HEK293 (cell line): ENCODE measurements around the gene ARID1A.

Experiments used
- BCL11A ChIP-seq: fragments of 450-650 bp; formaldehyde crosslinking; IDR thresholded peaks from 2 replicates; pipeline ENCODE4 v1.5.1; 2016; ENCODE audit warnings: low read depth, missing biosample characterization, missing genetic modification characterization
- CTCF ChIP-seq: fragments of 450-650 bp; formaldehyde crosslinking; IDR thresholded peaks from 2 replicates; pipeline ENCODE4 v1.5.1; 2016; ENCODE audit warnings: missing biosample characterization, missing genetic modification characterization
- OVOL3 ChIP-seq: fragments of 450-650 bp; formaldehyde crosslinking; IDR thresholded peaks from 2 replicates; pipeline ENCODE4 v1.5.1; 2016; ENCODE audit warnings: missing biosample characterization, missing genetic modification characterization
- TRIM28 ChIP-seq: IDR thresholded peaks from 2 replicates; pipeline ENCODE4 v1.6.1; 2011; ENCODE audit warnings: low read length, control low read depth, borderline replicate concordance
- ZBTB44 ChIP-seq: fragments of 450-650 bp; IDR thresholded peaks from 2 replicates; pipeline ENCODE4 v1.5.1; 2018; ENCODE audit warnings: missing biosample characterization, mild to moderate bottlenecking, missing genetic modification characterization
- ZBTB6 ChIP-seq: fragments of 450-650 bp; formaldehyde crosslinking; IDR thresholded peaks from 2 replicates; pipeline ENCODE4 v1.5.1; 2017; ENCODE audit warnings: missing biosample characterization, missing genetic modification characterization
- ZFHX2 ChIP-seq: fragments of 450-650 bp; formaldehyde crosslinking; conservative IDR thresholded peaks from 2 replicates; pipeline ENCODE4 v1.5.1; 2016; ENCODE audit warnings: missing biosample characterization, missing genetic modification characterization
- ZNF140 ChIP-seq: fragments of 450-650 bp; formaldehyde crosslinking; IDR thresholded peaks from 2 replicates; pipeline ENCODE4 v1.5.1; 2016; ENCODE audit warnings: missing biosample characterization, missing genetic modification characterization
- ZNF174 ChIP-seq: fragments of 450-650 bp; formaldehyde crosslinking; IDR thresholded peaks from 2 replicates; pipeline ENCODE4 v1.5.0; 2017; ENCODE audit warnings: missing biosample characterization, mild to moderate bottlenecking, missing genetic modification characterization
- ZNF18 ChIP-seq: fragments of 450-650 bp; formaldehyde crosslinking; IDR thresholded peaks from 2 replicates; pipeline ENCODE4 v1.5.1; 2016; ENCODE audit warnings: missing biosample characterization, missing genetic modification characterization
- ZNF274 ChIP-seq, 2 experiments: fragments of 200-500 bp in 1 of 2; fragments of 450-650 bp in 1 of 2; sonication (Bioruptor generic) in 1 of 2; formaldehyde crosslinking in 1 of 2; IDR thresholded peaks; 2 replicates each; pipeline versions ENCODE4 v1.5.1 to v1.6.1; 2014 to 2016; ENCODE audit warnings: borderline replicate concordance in 1 of 2, inconsistent platforms in 1 of 2, low read length in 1 of 2, missing biosample characterization in 1 of 2, missing genetic modification characterization in 1 of 2
- ZNF37A ChIP-seq: fragments of 450-650 bp; IDR thresholded peaks from 2 replicates; pipeline ENCODE4 v1.5.1; 2018; ENCODE audit warnings: missing biosample characterization, missing genetic modification characterization
- ZNF626 ChIP-seq: fragments of 450-650 bp; sonication (Bioruptor Pico); formaldehyde crosslinking; IDR thresholded peaks from 2 replicates; pipeline ENCODE4 v1.5.1; 2018; ENCODE audit warnings: missing biosample characterization, missing genetic modification characterization, inconsistent platforms

GRCh38 chr1:26721669-26722355 is 26.0 kb downstream of the ARID1A start:
- TF ChIP-seq CTCF: no peak
- no peak for TF ChIP-seq BCL11A (tag by site-specific recombination)
- TF ChIP-seq OVOL3 (tag by site-specific recombination): no peak
- no peak for TF ChIP-seq ZNF274 (IDR thresholded peaks at IDR 0.05; ENCODE audit: low read length)
- TF ChIP-seq ZNF274 (tag by site-specific recombination; IDR thresholded peaks at IDR 0.05; ENCODE audit: borderline replicate concordance): no peak
- TF ChIP-seq ZFHX2 (tag by site-specific recombination): no peak
- TF ChIP-seq ZNF174 (tag by site-specific recombination): no peak
- TF ChIP-seq ZBTB44: no peak
- TF ChIP-seq TRIM28: no peak
- no peak for TF ChIP-seq ZNF626 (tag by site-specific recombination)
- TF ChIP-seq ZNF18 (tag by site-specific recombination): no peak
- no peak for TF ChIP-seq ZBTB6
- TF ChIP-seq ZNF37A (tag by site-specific recombination): no peak
- TF ChIP-seq ZNF140 (tag by site-specific recombination): no peak
